ENCODE results near the gene LATS2.
"Not testable (repeated sequence)": the region's sequence is repeated elsewhere in the genome, so short reads cannot be mapped to it uniquely, and the experiment has no call there.

Gene LATS2

DNA sequence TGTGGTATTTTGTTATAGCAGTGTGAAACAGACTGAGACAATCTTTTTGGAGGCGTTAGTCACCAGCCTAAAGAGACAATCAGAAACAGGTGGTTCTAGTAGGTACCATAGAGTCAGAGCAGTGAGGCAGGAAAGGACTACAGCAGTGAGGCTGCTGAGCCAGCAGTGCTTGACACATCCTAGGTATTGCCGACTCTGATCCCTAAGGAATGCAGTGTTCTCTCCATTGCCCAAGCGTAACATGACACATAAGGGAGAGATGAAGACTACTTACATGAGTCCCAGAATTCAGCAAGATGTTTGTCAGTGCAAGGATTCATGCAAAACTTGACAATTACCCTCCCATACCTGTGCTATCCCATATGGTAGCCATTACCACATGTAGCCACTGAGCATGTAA is 96.5 kb downstream of the LATS2 start:
- no peak for DNase-seq (ENCODE audit: low read depth)
- no peak for TF ChIP-seq POLR2A (IDR thresholded peaks at IDR 0.05; ENCODE audit: extremely low read depth, insufficient read length)
- TF ChIP-seq, protein P1, sequence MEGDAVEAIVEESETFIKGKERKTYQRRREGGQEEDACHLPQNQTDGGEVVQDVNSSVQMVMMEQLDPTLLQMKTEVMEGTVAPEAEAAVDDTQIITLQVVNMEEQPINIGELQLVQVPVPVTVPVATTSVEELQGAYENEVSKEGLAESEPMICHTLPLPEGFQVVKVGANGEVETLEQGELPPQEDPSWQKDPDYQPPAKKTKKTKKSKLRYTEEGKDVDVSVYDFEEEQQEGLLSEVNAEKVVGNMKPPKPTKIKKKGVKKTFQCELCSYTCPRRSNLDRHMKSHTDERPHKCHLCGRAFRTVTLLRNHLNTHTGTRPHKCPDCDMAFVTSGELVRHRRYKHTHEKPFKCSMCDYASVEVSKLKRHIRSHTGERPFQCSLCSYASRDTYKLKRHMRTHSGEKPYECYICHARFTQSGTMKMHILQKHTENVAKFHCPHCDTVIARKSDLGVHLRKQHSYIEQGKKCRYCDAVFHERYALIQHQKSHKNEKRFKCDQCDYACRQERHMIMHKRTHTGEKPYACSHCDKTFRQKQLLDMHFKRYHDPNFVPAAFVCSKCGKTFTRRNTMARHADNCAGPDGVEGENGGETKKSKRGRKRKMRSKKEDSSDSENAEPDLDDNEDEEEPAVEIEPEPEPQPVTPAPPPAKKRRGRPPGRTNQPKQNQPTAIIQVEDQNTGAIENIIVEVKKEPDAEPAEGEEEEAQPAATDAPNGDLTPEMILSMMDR (IDR thresholded peaks at IDR 0.05; ENCODE audit: low read depth, low read length): no peak
- TF ChIP-seq, protein P2, sequence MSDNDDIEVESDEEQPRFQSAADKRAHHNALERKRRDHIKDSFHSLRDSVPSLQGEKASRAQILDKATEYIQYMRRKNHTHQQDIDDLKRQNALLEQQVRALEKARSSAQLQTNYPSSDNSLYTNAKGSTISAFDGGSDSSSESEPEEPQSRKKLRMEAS (IDR thresholded peaks at IDR 0.05; ENCODE audit: low read depth, low read length): no peak
- no peak for TF ChIP-seq MYC (IDR thresholded peaks at IDR 0.05; ENCODE audit: low read depth, low read length)
- H3K4me3 ChIP-seq (ENCODE audit: low read depth, low read length): no peak overlapping the region

DNA sequence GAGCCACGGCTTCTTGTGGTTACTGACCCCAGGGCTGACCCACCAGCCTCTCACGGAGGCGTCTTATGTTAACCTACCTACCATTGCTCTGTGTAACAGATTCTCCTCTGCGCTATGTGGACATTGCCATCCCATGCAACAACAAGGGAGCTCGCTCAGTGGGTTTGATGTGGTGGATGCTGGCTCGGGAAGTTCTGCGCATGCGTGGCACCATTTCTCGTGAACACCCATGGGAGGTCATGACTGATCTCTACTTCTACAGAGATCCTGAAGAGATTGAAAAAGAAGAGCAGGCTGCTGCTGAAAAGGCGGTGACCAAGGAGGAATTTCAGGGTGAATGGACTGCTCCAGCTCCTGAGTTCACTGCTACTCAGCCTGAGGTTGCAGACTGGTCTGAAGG is 99.7 kb downstream of the LATS2 start:
- H3K4me3 ChIP-seq (ENCODE audit: low read depth, low read length); DNase-seq (ENCODE audit: low read depth): not testable (repeated sequence)

DNA sequence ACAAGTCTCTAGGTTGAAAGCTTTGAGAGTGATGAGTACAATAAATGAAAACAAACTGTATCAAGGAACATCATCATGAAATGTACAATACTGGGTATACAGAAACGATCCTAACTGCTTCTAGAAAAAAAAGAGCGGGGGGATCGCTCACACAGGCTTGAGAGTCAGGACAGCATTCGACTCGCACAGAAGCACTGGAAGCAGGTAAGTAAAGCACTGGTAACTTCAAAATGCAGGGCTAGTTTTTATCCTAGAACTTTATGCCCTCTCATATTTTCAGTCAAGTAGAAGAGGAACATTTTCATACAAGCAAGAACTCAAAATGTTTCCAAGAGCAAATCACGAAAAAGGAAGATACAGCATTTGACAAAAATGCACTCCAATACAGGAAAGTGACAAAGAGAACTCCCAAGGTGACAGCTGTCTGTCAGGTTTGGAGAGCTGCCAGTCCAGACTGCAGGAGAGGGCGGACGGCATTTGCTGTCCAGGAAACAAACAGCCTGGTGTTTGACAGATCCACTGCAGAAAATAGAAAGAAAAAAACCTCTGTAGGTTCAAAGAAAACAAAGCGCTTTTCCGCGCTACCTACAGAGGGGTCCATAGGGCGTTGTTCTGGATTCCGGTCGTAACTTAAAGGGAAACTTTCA is 100.6 kb downstream of the LATS2 start:
- peak overlapping the region; percentile 41 for H3K4me3 ChIP-seq (ENCODE audit: low read depth, low read length)
- no peak for TF ChIP-seq POLR2A (IDR thresholded peaks at IDR 0.05; ENCODE audit: extremely low read depth, insufficient read length)
- TF ChIP-seq, protein P1 (IDR thresholded peaks at IDR 0.05; ENCODE audit: low read depth, low read length): no peak
- peak; percentile 24 for DNase-seq (ENCODE audit: low read depth)

DNA sequence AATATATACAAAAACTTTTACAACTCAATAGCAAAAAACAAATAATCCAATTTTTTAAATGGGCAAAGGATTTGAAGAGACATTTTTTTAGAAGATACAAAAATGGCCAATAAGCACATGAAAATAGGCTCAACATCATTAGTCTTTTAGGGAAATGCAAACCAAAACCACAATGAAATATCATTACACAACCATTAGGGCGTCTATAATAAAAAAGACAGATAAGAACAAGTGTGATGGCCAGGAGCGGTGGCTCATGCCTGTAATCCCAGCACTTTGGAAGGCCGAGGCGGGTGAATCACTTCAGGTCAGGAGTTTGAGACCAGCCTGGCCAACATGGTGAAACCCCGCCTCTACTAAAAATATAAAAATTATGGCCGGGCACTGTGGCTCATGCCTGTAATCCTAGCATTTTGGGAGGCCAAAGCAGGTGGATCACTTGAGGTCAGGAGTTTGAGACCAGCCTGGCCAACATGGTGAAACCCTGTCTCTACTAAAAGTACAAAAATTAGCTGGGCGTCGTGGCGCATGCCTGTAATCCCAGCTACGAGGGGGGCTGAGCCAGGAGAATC is 104.3 kb downstream of the LATS2 start:
- not testable (repeated sequence) for H3K4me3 ChIP-seq (ENCODE audit: low read depth, low read length)
- peak; percentile 60 for DNase-seq (ENCODE audit: low read depth)

DNA sequence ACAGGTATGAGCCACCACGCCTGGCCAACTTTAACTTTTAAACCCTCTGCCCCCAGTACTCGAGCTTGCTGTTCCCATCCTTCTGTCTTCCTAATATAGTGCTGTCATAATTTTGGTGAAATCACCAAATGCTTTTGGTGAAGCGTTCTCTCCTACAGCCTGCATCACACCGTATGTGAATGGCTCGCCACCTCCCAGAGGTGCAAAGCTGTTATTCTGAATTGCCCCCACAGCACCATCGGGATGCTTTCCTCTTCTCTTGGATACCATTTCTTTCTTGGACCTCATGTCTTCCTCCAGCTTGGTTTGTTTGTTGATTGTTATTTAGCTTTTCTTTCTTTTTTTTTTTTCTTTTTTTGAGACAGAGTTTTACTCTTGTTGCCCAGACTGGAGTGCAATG is 105.9 kb downstream of the LATS2 start:
- no peak for DNase-seq (ENCODE audit: low read depth)
- no peak for TF ChIP-seq MYC (IDR thresholded peaks at IDR 0.05; ENCODE audit: low read depth, low read length)
- TF ChIP-seq, protein P1 (IDR thresholded peaks at IDR 0.05; ENCODE audit: low read depth, low read length): no peak
- no peak for TF ChIP-seq POLR2A (IDR thresholded peaks at IDR 0.05; ENCODE audit: extremely low read depth, insufficient read length)
- TF ChIP-seq, protein P2 (IDR thresholded peaks at IDR 0.05; ENCODE audit: low read depth, low read length): no peak
- H3K4me3 ChIP-seq (ENCODE audit: low read depth, low read length): no peak overlapping the region

DNA sequence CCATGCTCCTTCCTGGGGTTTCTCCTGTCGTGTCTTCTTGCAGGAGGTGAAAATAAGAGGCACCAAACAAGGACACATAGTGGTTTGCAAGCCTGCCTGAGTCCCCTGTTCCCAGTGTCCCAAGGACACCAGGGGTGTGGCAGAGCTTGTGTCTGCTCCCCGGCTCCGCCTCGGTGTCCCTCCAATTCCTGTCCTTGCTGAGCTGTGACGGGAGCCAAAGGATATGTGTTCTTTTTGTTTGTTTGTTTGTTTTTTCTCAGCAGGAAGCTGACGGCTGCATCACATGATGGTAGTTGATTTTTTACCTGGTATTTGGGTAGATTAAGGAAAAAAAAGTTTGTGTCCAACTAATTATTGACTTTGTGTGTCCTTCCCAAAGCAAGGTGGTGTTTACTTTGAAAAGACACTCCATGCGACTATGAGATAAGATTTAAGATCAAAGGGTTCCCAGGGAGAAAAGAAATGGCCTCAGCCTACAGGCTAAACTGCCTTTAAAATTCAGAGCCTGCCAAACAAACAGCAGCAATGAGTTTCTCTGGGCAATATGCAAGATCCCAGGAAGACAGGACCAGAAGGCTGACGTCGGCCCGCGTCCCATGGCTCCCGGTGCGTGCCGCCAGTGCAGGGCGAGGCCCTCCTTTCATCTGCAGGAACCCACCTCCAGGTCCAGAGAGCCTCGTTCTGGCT is 108.0 kb downstream of the LATS2 start:
- H3K4me3 ChIP-seq (ENCODE audit: low read depth, low read length): no peak overlapping the region
- no peak for TF ChIP-seq POLR2A (IDR thresholded peaks at IDR 0.05; ENCODE audit: extremely low read depth, insufficient read length)
- TF ChIP-seq, protein P2 (IDR thresholded peaks at IDR 0.05; ENCODE audit: low read depth, low read length): no peak
- no peak for TF ChIP-seq MYC (IDR thresholded peaks at IDR 0.05; ENCODE audit: low read depth, low read length)
- TF ChIP-seq, protein P1 (IDR thresholded peaks at IDR 0.05; ENCODE audit: low read depth, low read length): no peak
- DNase-seq (ENCODE audit: low read depth): no peak

DNA sequence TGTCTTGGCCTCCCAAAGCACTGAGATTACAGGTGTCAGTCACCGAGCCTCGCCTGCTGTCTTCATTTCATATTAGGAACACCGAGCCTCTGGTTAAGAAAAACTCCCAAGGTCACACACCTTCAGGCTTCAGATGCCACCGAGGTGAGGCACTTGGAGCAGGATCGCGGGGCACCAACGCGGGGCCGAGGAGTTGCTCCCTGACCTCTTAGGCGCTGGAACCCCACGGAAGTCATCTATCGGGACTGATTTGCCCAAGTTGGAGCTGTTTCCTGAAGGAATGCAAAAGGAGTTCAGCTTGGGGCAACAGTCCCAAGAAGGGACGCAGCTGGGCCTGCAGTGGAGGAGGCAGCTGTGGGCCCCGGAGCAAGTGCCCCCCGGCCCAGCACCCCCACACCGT is 108.5 kb downstream of the LATS2 start:
- H3K4me3 ChIP-seq (ENCODE audit: low read depth, low read length): no peak overlapping the region
- DNase-seq (ENCODE audit: low read depth): no peak
- TF ChIP-seq MYC (IDR thresholded peaks at IDR 0.05; ENCODE audit: low read depth, low read length) (no peak), POLR2A (IDR thresholded peaks at IDR 0.05; ENCODE audit: extremely low read depth, insufficient read length) (no peak)
- TF ChIP-seq, protein P1 (IDR thresholded peaks at IDR 0.05; ENCODE audit: low read depth, low read length): no peak
- TF ChIP-seq, protein P2 (IDR thresholded peaks at IDR 0.05; ENCODE audit: low read depth, low read length): no peak

DNA sequence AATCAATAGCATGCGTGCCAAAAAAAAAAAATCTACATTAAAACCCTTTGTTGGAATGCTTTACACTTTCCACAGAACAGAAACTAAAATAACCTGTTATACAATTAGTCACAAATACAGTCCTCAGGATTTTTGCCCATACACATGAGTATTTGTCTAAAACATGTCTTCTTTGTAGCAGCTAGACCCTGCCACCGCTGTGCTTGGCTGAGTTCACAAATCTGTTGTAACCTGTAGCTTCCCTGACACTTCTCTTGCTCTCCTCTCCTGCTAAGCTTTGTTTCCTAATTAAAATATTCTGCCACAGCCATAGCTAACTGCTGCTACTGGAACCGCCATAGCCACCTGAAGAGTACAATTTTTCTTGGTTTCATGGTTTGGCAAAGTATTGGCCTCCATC is 113.4 kb downstream of the LATS2 start:
- H3K4me3 ChIP-seq (ENCODE audit: low read depth, low read length); DNase-seq (ENCODE audit: low read depth): not testable (repeated sequence)
